HG03469 (cell line): ENCODE data around the gene AP2A2.

ENCODE experiments used
- ATAC-seq: cut with Tn5 transposase; IDR thresholded peaks from one replicate; pipeline ENCODE4 v1.9.1; 2021; ENCODE audit warnings: mild to moderate bottlenecking, moderate library complexity, moderate number of reproducible peaks; ENCODE audit not compliant: unreplicated experiment

AP2A2 gene

DNA sequence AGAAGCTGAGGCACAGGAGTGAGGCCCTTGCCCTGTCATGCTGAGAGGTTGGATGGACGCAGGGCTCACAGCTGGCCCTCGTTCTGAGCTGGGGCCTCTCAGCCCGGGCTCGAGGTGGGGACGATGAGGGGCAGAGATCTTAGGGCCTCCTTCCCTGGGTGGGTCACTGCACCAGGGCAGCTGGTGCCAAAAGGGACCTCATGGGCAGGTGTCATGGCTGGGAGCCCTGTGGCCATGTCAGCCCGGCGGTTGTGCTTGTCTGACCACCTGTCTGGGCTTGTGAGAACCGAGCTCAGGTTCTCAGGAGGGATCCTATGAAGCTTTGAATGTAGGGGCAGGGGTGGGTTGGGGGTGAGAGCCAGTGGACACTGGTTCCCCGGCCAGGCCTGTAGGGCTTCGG is 112.7 kb downstream of the AP2A2 start:
- no peak for ATAC-seq

DNA sequence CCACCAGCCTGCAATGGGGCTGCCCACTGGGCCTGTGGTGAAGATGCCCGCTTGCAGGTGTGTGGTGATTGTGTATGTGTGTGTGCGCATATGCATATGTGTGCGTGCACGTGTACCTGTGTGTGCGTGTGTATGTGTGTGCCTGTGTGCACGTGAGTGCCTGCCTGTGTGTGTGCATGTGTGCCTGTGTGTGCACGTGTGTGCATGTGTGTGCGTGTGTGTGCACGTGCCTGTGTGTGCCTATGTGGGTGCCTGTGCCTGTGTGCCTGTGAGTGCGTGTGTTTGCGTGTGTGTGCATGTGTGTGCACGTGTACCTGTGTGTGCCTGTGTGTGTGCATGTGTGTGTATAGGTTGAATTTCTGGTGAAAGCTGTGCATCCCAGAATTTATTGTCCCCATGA is 113.3 kb downstream of the AP2A2 start:
- no peak for ATAC-seq

DNA sequence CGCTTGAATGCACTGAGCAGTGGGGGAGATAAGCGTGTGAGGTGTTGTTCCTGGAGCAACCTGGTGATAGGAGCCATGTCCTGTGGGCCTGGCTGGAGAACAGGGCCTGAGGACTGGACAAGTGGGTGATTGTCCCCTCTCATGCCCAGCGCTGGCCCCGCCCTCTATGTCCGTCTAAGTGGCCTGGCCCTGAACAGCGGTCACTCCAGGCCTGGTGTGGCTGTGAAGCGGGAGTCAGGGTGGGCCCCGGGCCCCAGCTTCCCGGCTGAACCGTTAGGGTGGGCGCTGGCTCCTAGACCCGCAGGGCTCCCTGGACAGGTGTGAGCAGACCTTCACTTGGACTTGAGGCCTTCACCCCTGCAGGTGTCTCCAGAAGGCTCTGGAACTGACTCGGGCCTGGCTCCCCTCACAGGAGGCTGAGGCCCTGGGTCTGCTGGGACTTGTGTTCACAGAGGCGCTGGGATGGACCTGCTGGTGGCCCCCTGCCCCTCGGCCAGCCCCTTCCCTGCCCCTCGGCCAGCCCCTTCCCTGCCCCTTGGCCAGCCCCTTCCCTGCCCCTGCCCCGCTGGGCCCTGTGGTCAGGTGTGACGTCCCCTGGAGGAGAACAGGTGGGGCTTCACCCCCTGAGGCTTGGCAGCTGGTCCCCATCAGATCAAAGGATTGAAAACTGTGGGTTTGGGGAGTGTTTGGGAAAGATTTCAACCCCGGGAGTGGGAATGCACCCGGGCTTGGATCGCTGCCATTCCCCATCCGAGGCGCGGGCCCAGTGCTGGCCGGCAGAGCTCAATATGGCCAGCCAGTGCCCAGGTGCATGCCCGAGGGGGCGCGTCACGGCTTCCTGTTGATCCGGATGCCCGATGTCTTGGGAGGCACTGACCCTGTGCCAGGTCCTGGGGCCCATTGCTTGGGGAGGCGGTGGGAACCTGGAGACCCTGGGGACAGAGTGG is 114.1 kb downstream of the AP2A2 start:
- ATAC-seq = no peak

DNA sequence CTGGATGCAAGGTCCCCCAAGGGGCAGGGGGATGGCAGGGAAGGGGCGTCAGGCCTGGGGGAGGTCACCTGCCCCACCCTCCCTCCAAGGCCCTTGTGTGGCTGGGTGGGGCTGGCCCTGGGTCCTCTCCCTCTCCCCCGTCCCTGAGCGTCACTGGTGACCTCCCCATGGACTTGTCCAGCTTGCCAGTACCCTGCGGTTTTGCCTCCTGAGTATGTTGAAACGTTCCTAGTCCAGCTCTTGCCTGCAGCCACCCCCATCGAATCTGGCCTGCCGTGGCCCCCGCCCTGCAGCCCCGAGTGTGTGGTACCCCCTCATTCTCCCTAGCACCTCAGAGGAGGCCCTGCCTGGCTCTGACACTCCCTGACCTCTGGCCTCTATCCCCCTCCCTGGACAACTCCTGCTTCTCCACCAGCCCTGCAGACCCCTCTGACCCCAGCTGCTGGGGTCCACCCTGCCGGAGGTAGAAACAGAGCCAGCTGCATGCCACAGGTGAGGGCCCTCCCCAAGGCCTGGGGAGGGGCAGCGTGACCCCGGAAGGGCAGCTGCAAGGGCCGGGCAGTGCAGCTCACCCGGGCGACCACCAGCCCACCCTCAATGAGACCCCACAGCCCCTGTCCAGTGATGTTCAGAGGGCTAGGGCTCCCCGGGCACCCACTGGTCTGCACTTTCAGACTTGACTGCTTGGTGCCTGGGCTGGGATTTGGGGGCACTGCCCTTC is 114.9 kb downstream of the AP2A2 start:
- ATAC-seq = no peak

DNA sequence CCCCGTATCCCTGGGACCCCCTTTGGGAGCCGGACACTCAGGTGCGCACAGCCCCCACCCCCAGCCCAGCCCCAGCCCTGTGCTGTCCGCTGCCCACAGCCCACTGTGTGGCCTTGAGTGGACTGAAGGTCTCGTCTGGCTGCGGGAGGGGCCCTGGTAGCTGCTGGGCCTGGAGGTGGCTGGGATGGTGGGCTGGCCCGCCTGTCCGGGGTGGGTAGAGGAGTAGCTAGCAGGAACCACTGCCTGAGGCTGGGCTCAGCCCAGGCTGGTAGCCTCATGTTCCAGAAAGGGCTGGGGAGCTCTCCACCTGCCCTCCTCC is 115.4 kb downstream of the AP2A2 start:
- no peak for ATAC-seq

DNA sequence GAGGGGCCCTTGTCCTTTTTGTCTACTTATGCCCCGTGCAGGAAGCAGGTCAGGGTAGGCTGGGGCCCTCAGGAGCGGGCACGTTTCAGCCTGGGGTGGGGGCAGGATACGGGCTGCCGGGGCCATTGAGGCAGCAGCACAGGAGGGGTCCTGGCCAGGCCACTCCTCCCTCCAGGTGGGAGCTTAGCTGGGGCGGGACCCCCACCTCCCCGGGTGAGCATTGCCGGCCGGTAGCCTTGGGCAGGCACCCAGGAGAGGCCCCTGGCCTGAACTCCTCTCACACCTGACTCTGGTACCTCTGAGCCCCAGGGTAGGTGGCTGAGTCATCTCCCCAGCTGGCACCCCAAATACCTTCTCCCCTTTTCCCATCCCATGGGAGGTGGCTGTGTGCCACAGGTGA is 115.8 kb downstream of the AP2A2 start:
- no peak for ATAC-seq

DNA sequence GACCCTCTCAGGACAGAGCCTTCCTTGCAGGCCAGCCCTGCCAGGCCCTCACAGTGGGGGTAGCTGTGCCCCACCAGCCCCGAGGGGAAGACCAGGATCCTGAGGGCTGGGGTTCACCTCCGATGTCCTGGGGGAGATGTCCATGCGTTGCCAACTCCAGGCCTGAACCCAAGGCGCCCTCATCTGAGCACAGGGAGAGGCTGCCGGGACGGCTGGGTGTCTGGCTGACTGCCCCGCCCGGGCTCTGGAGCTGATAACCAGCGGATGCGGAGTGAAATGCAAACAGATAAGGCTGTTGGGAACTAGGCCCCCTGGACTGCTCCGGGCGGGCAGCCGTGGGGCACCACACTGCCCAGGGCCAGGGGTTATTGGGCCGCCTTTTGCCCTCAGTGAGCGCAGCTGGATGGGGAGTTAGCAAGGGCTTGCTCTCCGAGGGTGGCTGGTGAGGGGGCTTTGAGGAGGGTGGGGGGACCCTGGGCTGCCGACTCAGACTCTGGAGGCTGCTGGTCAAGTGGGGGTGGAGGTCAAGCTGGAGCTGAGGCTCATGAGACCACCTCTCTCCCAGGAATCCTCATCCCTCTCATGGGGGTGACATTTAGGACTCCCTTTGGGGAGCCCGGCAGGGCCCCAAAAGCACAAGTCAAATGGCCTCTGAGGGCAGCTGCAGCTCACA is 116.4 kb downstream of the AP2A2 start:
- no peak for ATAC-seq

DNA sequence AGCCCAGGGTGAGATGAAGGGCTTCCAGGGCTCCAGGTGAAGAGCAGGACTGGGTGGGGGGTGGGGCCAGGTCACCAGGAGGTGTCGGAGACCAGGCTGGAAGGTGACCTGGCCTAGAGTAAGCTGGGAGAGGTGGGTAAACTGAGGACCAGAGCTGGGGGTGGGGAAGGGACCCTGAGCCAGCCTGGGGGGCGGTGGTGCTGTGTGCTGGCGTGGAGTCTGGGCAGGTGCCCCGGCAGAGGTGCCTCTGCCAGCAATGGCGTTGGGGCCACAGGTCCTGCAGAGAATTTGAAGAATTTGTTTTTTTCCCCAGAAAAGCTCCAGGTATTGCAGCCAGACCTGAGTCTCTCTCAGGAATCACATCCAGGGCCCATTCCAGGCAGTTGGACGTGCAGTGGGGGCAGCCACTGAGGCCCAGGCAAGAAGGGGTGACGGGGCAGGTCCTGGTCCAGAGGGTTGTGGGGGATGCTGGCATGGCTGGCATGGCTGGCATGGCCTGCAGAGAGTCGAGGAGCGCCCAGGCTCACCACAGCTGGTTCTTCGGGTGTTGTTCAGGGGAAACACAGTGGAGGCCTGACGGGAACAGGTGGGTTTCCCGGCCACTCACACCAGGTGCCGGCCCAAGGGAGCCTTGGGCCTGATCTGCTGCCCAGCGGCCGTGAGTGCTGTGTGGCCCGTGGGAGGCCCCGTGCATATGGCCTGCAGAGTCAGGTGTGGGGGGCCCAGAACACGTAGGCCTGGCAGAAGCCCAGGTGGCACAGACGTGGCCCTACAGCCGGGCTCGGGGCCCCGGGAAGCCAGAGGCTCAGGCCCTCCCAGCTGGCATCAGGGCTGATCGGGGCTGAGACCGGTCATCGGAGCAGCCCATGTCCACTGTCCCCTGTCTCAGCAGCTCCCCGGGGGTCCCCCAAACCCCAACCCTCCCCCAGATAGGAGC is 117.2 kb downstream of the AP2A2 start:
- no peak for ATAC-seq

DNA sequence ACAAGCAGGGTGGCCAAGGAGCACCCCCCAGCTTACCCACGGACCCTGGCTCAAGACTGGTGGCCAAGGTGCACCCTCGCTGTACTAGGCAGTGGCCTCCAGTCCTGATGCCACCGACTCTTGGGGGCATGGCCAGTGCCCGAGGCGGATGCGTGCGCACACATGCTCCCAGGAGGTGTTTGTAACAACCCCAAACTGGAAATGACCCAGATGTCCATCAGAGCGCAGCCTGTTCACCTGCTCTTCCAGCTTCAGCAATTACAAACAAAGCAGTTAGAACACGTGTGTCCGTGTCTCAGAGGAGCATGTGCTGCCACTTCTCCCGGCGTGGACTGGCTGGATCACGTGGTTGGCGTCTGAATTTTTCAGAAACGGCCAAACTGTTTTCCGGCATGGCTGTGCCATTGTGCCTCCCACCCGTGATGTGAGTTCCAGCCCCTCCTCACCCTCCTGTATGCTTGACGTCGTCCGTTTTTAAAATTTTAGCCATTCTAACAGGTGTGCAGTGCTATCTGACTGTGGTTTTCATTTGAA is 118.0 kb downstream of the AP2A2 start:
- no peak for ATAC-seq

DNA sequence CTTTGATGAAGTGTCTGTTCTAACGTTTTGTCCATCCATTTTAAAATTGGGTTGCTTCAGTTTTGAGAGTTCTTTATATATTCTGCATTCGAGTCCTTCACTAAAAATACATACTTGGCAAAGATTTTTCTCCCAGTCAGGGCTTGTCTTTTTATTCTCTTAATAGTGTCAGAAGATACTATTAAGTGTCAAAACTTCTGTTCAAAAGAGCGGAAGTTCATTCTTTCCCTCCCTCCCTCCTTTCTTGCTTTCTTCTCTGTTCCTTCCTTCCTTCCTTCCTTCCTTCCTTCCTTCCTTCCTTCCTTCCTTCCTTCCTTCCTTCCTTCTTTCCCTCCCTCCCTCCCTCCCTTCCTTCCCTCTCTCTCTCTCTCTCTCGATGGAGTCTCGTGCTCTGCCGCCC is 118.5 kb downstream of the AP2A2 start:
- ATAC-seq = no peak

DNA sequence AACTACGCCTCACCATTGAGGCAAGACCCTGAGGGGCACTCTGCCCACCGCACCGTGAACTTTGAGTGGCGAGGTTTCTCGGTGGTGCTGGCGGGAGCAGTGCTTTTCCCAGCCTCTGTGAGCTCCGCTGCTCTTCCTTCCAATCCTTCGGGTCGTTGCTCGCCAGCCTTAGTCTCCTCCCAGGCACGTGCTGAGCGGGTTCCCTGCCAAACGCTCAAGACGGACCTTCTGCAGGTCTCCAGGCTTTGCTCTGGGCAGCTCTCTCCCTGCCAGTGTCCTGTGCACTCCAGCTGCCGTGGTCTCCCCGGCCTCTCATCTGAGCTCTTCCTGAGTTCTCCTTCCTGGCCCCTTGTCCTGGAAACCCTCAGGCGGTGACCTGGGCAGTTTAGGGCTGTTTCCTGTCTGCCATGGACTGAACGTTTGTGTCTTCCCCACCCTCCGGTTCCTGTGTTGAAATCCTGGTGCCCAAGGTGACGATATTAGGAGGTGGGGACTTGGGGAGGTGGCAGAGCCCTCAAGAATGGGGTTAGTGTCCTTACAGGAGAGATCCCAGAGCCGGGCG is 122.0 kb downstream of the AP2A2 start:
- no peak for ATAC-seq

DNA sequence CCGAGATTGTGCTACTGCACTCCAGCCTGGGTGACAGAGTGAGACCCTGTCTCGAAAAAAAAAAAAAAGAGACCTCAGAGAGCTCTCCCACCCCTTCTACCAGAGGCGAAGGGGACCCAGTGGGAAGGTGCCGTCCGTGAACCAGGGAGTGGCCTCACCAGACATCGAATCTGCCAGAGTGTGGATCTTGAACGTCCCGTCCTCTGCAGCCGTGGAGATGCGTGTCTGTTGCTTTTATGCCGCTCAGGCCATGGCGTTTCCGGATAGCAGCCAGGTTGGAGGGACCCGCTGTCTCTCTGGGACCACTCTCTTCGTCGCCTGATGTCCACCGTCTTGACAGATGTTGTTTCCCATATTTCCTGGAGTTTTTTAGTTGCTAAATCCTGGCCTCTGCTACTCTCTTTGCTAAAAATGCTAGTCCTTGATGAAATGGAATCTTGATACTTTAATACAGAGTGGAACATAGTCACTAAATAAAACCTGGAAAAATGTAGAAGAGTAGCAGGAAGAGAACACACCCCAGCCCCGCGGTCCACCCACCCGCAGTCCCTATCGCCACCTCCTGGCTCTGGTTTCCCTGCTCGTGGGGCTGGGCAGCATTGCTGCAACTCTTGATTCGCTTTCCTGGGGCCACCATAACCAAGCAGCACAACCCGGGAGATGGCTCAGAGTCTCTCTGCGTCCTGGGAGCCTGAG is 122.9 kb downstream of the AP2A2 start:
- no peak for ATAC-seq

DNA sequence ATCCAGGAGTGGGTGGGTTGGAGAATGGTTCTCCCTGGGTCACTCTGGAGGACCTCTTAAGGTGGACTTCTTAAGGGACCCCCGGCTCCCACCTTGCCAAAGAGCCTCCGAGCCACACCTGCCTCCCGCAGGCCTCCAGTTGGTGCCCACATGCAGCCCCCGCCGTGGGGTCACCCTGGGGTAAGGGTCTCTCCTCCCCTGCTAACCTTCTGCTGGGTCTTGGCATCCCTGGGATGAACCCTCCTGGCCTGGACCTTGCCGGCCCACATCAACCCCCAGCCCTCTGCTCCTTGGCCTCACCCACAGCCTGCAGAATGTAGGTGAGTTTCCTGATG is 123.4 kb downstream of the AP2A2 start:
- no peak for ATAC-seq

DNA sequence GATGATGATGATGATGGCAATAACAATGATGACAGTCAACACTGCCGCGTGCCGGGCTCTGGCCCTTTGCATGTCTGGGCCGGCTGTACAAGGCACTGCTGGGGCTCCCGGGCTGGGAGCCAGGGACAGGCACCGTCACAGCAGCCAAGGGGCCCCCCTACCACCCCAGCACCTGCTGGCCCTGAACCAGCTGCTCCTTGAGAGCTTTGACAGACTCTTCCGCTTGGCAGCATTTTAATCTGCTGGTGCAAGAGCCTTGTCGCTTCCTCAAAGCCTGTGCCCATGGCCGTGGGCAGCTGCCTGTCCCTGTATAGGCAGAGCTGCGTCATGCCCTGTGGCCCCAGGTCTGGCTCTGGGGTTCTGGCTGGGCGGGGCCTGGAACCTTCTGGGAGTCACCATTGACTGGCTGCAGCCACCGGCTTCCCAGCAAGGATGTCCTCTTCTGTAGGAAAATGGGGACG is 123.8 kb downstream of the AP2A2 start:
- no peak for ATAC-seq

DNA sequence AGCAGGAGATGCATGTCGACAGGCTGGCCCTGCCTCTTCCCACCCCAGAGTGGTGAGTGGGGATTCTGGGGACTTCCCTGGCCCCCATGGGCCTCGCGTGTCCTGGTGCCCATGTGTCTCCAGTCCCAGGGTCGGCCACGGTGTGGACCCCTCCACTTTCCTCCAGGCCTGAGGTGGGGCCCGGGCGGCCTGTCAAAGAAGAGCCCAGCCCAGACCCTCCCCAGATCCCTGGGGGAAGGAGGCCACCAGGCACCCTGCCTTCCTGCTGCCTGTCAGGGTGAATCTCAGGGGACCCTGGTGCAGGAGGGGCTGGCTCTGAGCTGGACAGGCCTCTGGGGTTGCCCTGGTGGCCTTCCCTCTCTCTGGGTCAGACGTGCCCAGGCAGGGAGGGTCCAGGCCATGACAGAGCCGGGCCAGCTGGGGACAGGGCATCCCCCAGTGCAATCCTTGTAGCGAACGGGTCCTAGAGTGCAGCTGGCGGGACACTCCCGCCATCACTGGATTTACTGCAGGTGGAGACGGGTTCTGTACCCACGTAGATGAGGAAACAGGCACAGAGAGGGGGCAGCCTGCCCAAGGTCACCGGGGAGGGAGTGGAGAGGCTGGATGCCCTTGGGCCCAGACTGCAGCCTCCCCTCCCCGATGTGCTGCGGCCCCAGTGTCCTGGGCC is 124.4 kb downstream of the AP2A2 start:
- no peak for ATAC-seq

DNA sequence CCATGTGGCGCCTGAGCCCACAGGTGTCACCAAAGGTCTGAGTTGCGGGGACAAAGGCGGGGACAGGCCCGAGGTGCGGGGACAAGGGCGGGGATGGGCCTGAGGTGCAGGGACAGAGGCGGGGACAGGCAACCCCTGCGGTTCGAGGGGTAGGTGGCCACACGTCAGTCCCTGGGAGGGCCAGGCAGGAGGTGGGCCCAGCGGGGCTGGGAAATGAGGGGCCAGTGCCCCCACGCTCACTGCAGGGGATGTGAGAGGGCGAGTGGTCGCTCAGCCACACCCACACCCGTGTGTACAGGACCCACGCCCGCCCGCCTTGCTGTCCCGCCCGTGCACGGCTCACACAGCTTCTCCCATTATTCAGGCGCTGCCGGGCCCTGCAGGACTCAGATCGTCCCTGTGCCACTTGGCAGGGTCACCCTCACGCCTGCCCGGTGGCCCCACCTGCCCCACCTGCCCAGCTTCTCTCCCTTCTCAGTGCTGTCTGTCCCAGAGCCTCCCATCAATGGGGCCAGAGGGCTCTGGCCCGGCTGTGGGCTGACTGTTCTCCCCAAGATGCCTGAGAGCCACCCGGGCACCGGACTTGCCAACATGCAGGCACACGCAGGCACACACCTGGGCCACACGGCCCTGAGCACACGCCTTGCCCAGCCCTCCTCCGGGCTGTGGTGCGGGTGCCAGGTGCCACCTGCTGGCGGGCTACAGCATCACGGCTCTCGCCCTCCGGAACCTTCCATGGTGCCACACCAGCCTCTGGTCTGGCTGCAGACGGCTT is 125.1 kb downstream of the AP2A2 start:
- ATAC-seq = peak; percentile 70

DNA sequence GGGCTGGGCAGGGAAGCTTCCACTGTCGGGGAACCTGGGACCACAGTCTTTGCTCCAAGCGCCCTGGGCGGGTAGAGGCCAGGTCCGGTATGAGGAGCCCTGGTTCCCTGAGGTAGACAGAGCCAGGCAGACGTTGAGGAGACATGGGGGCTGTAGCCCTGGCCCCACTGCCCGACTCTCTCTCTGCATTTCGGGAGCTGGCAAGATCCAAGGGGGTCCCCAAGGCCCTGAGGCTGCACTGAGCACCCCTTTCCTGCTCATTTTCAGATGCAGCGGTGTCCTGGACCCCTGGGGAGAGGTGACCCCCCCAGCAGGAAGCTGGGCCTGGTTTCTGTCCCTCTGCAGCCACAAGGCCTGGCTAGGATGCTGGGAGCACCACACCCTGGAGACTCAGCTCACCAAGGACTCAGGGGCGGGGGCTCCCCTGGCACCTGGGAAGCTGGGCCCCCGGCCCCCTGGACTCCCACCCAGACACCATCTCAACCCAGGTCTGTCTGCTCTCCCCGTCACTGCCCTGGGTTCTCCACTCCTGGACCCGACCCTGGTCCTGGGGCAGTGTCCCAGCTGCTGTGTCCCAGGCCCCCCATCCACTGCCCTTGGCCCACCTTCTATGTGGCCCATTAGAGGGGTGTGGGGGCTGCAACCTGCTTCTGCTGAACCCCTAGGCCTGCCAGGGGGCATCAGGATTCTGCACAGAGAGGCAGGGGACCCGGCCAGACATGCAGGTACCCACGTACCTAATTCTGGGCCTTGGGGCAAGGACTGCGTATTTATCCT is 125.9 kb downstream of the AP2A2 start:
- ATAC-seq = no peak
